Measurements from ENCODE around the gene GFI1B.
"Not testable (repeated sequence)": the region's sequence is repeated elsewhere in the genome, so short reads cannot be mapped to it uniquely, and the experiment has no call there.

Gene GFI1B

DNA sequence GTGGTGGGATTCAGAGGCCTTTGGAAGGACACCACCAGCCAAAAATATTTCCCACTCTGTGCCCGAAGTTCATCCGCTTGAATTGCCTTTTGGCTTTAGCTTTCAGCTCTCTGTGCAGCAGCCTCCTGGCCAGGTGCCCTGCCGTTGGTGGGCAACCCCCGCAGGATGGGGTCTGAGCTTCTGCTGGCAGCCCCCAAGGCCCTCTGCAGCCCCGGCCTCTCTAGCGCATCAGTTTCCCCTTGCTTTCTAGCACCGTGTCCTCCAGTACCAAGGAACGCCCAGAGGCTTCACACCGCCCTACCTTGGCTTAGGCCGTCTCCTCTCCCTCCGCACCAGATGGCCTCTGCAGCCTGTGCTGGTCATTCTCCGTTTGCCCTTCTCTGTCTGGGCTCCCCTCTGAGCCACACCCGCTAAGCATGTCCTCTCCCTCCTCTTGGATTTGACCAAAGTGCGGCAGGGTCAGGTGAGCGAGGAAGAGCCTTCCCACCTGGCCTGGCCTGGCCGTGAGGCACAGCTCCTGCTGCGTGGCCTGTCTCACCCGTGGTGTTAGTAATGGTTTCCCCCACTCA is 29.9 kb upstream of the GFI1B start:
- no peak overlapping the region for H3K4me3 ChIP-seq (replicated peaks in 1 of 2; ENCODE audit: low read depth in 2 of 2, low read length in 2 of 2)
- TF ChIP-seq, protein P1, sequence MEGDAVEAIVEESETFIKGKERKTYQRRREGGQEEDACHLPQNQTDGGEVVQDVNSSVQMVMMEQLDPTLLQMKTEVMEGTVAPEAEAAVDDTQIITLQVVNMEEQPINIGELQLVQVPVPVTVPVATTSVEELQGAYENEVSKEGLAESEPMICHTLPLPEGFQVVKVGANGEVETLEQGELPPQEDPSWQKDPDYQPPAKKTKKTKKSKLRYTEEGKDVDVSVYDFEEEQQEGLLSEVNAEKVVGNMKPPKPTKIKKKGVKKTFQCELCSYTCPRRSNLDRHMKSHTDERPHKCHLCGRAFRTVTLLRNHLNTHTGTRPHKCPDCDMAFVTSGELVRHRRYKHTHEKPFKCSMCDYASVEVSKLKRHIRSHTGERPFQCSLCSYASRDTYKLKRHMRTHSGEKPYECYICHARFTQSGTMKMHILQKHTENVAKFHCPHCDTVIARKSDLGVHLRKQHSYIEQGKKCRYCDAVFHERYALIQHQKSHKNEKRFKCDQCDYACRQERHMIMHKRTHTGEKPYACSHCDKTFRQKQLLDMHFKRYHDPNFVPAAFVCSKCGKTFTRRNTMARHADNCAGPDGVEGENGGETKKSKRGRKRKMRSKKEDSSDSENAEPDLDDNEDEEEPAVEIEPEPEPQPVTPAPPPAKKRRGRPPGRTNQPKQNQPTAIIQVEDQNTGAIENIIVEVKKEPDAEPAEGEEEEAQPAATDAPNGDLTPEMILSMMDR (IDR thresholded peaks at IDR 0.05; ENCODE audit: low read depth, low read length): no peak
- DNase-seq (ENCODE audit: low read depth in 2 of 2): no peak

- DNase-seq (ENCODE audit: low read depth in 2 of 2): no peak
These were observed 28.8 kb upstream of the GFI1B start for GRCh38 chr9:132949709-132950108.

GRCh38 chr9:132955123-132955522 is 23.4 kb upstream of the GFI1B start:
- H3K4me3 ChIP-seq (replicated peaks in 1 of 2; ENCODE audit: low read depth in 2 of 2, low read length in 2 of 2): no peak overlapping the region
- no peak for DNase-seq (ENCODE audit: low read depth in 2 of 2)
- TF ChIP-seq, protein P1 (IDR thresholded peaks at IDR 0.05; ENCODE audit: low read depth, low read length): no peak

More at GRCh38 chr9:132949709-132950108, 28.8 kb upstream of the GFI1B start:
- H3K4me3 ChIP-seq (replicated peaks in 1 of 2; ENCODE audit: low read depth in 2 of 2, low read length in 2 of 2): no peak overlapping the region
- TF ChIP-seq, protein P1 (IDR thresholded peaks at IDR 0.05; ENCODE audit: low read depth, low read length): no peak

DNA sequence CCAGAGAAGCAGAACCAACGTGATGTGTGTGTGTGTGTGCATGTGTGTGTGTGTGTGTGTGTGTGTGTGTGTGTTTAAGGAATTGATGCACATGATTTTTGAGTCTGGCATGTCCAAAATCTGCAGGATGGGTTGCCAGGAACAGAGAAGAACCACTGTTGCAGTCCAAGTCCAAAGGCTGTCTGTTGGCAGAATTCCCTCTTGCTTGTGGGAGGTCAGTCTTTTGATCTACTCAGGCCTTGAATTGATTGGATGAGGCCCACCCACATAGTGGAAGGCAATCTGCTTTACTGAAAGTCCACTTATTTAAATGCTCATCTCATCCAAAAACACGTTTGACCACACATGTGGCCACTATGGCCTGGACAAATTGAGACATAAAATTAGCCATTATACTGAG is 22.7 kb upstream of the GFI1B start:
- DNase-seq (ENCODE audit: low read depth in 2 of 2): no peak
- TF ChIP-seq, protein P1 (IDR thresholded peaks at IDR 0.05; ENCODE audit: low read depth, low read length): no peak
- no peak overlapping the region for H3K4me3 ChIP-seq (replicated peaks in 1 of 2; ENCODE audit: low read depth in 2 of 2, low read length in 2 of 2)

DNA sequence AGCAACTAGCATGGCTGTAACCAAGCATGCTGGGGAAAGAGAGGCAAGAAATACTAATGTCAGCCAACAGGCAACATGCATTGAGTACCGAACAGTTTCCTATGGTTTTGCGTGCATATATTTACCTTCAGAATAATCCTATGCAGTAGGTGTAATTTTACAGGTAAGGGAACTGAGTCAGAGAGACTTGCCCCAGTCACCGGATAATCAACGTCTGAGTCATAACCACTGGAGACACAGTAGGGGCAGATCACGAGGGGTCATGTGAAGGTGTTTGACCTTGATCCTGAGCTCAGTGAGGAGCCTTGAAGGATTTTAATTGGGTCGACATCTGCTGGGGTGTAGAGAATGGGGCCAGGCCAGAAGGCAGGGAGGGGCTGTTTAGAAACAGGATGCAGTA is 20.7 kb upstream of the GFI1B start:
- TF ChIP-seq, protein P1 (IDR thresholded peaks at IDR 0.05; ENCODE audit: low read depth, low read length): no peak
- H3K4me3 ChIP-seq (replicated peaks in 1 of 2; ENCODE audit: low read depth in 2 of 2, low read length in 2 of 2): no peak overlapping the region

DNA sequence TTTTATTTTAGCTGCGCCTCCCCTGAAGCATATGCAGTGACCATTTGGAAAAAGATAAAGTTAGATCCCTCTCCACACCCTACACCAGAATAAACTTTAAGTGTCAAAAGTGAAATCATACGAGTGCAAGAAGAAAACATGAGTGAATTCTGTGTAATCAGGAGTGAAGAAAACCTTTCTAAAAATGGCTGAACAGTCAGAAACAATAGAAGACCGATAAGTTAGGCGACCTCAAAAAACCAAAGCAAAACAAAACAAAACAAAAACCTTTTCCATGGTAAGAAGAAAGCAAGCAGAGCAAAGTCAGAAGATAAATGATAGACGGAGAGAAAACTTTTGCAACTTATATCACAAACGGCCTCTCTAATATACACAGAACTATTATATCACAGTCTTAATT is 17.5 kb upstream of the GFI1B start:
- TF ChIP-seq, protein P1 (IDR thresholded peaks at IDR 0.05; ENCODE audit: low read depth, low read length): no peak
- no peak overlapping the region for H3K4me3 ChIP-seq (replicated peaks in 1 of 2; ENCODE audit: low read depth in 2 of 2, low read length in 2 of 2)
- no peak for DNase-seq (ENCODE audit: low read depth in 2 of 2)

More for the DNA sequence above, 20.7 kb upstream of the GFI1B start:
- no peak for DNase-seq (ENCODE audit: low read depth in 2 of 2)

DNA sequence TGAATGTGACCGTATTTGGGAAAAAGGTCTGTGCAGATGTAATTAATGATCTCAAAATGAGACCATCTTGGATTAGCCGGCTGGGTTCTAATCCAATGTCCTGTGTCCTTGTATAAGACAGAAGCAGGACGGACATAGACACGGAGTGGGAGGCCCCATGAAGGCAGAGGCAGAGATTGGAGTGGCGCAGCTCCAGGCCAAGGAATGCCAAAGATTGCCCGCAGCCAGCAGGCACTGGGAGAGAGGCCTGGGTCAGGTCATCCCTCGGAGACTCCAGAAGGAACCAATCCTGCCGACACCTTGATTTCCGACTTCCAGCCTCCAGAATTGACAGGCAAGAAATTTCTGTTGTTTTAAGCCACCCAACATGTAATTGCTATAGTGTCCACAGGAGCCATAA is 13.0 kb upstream of the GFI1B start:
- TF ChIP-seq, protein P1 (IDR thresholded peaks at IDR 0.05; ENCODE audit: low read depth, low read length): no peak
- DNase-seq (ENCODE audit: low read depth in 2 of 2): no peak
- no peak overlapping the region for H3K4me3 ChIP-seq (replicated peaks in 1 of 2; ENCODE audit: low read depth in 2 of 2, low read length in 2 of 2)

DNA sequence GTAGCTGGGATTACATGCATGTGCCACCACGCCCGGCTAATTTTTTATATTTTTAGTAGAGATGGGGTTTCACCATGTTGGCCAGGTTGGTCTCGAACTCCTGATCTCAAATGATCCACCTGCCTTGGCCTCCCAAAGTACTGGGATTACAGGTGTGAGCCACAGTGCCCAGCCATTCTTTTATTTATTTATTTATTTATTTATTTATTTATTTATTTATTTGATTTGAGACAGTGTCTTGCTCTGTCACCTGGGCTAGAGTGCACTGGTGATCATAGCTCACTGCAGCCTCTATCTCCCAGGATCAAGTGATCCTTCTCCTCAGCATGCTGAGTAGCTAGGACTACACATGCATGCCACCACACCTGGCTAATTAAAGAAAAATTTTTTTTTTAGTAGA is 10.6 kb upstream of the GFI1B start:
- not testable (repeated sequence) for DNase-seq (ENCODE audit: low read depth in 2 of 2); H3K4me3 ChIP-seq (replicated peaks in 1 of 2; ENCODE audit: low read depth in 2 of 2, low read length in 2 of 2)

Measured in cardiac fibroblast (primary cell).